Muscle layer of colon (tissue), 2 donors: ENCODE results near the gene COL4A4.

ENCODE experiments used
- H3K27ac ChIP-seq: one replicate; pipeline ENCODE4 v1.7.0; 2013; ENCODE audit warnings: low read depth, mild to moderate bottlenecking, low read length, moderate library complexity
- H3K27me3 ChIP-seq, 2 donors: one replicate each; pipeline ENCODE4 v1.7.0; 2013; ENCODE audit warnings: low read length in 2 of 2, mild to moderate bottlenecking in 2 of 2; ENCODE audit not compliant: insufficient read depth in 2 of 2, control insufficient read depth in 1 of 2
- H3K36me3 ChIP-seq: one replicate; pipeline ENCODE4 v1.7.0; 2013; ENCODE audit warnings: mild to moderate bottlenecking, low read length; ENCODE audit not compliant: insufficient read depth
- H3K4me1 ChIP-seq: one replicate; pipeline ENCODE4 v1.7.0; 2013; ENCODE audit warnings: mild to moderate bottlenecking, low read length; ENCODE audit not compliant: insufficient read depth
- H3K4me3 ChIP-seq, 2 donors: one replicate each; pipeline ENCODE4 v1.7.0; 2013; ENCODE audit warnings: low read length in 2 of 2, low read depth in 1 of 2, mild to moderate bottlenecking in 1 of 2, moderate library complexity in 1 of 2
- H3K9ac ChIP-seq: one replicate; pipeline ENCODE4 v1.7.0; 2013; ENCODE audit warnings: low read length
- H3K9me3 ChIP-seq: one replicate; pipeline ENCODE4 v1.7.0; 2013; ENCODE audit warnings: mild to moderate bottlenecking, low read length
- donor health status: abdominal sarcoma.
- donor health status: Adenocarcinoma of cecum.

COL4A4 gene

GRCh38 chr2:227132986-227133385 is 31.0 kb downstream of the COL4A4 start:
- Histone ChIP-seq H3K27ac (no peak overlapping the region), H3K4me3 (no peak overlapping the region), H3K27me3 (no peaks in the 10 kb centered on the region), H3K36me3 (no peaks in the 10 kb centered on the region), H3K9ac (no peak overlapping the region), H3K9me3 (no peaks in the 10 kb centered on the region), H3K4me1 (no peaks in the 10 kb centered on the region)

- Histone ChIP-seq H3K9me3 (no peaks in the 10 kb centered on the region), H3K36me3 (no peaks in the 10 kb centered on the region), H3K4me3 (no peak overlapping the region), H3K27me3 (peaks cover 0 to 3% of the 10 kb centered on the region in 2 donors), H3K4me1 (no peaks in the 10 kb centered on the region), H3K9ac (no peak overlapping the region), H3K27ac (no peak overlapping the region)
Observed at GRCh38 chr2:227130636-227131035, 33.4 kb downstream of the COL4A4 start.

GRCh38 chr2:227127201-227127600 is 36.8 kb downstream of the COL4A4 start:
- no peak overlapping the region for H3K4me3 ChIP-seq
- H3K9me3 ChIP-seq, result no peaks in the 10 kb centered on the region
- H3K9ac ChIP-seq, result no peak overlapping the region
- H3K27me3 ChIP-seq, result peaks cover 0 to 3% of the 10 kb centered on the region in 2 donors
- H3K4me1 ChIP-seq, result no peaks in the 10 kb centered on the region
- H3K27ac ChIP-seq, result no peak overlapping the region
- no peaks in the 10 kb centered on the region for H3K36me3 ChIP-seq

- Histone ChIP-seq H3K9me3 (no peaks in the 10 kb centered on the region), H3K4me3 (no peak overlapping the region), H3K36me3 (no peaks in the 10 kb centered on the region), H3K27ac (no peak overlapping the region), H3K4me1 (no peaks in the 10 kb centered on the region), H3K27me3 (peaks cover 0 to 3% of the 10 kb centered on the region in 2 donors), H3K9ac (no peak overlapping the region)
Observed at GRCh38 chr2:227125506-227125905, 38.5 kb downstream of the COL4A4 start.

- no peaks in the 10 kb centered on the region for H3K9me3 ChIP-seq
- H3K4me1 ChIP-seq, result no peaks in the 10 kb centered on the region
- H3K27me3 ChIP-seq, result peaks cover 0 to 3% of the 10 kb centered on the region in 2 donors
Observed at GRCh38 chr2:227124811-227125210, 39.2 kb downstream of the COL4A4 start.

GRCh38 chr2:227123697-227124096 is 40.3 kb downstream of the COL4A4 start:
- Histone ChIP-seq H3K36me3 (no peaks in the 10 kb centered on the region), H3K27me3 (peaks cover 0 to 3% of the 10 kb centered on the region in 2 donors), H3K4me3 (no peak overlapping the region), H3K9ac (no peak overlapping the region), H3K27ac (no peak overlapping the region), H3K9me3 (no peaks in the 10 kb centered on the region), H3K4me1 (no peaks in the 10 kb centered on the region)

More at GRCh38 chr2:227124811-227125210, 39.2 kb downstream of the COL4A4 start:
- no peak overlapping the region for H3K4me3 ChIP-seq
- H3K27ac ChIP-seq, result no peak overlapping the region
- H3K36me3 ChIP-seq, result no peaks in the 10 kb centered on the region
- no peak overlapping the region for H3K9ac ChIP-seq

GRCh38 chr2:227118353-227118752 is 45.7 kb downstream of the COL4A4 start:
- Histone ChIP-seq H3K4me3 (no peak overlapping the region), H3K27me3 (no peaks in the 10 kb centered on the region), H3K9ac (no peak overlapping the region), H3K4me1 (peaks cover 5% of the 10 kb centered on the region), H3K36me3 (no peaks in the 10 kb centered on the region), H3K27ac (no peak overlapping the region), H3K9me3 (no peaks in the 10 kb centered on the region)

- Histone ChIP-seq H3K9me3 (no peaks in the 10 kb centered on the region), H3K9ac (no peak overlapping the region), H3K4me3 (no peak overlapping the region), H3K36me3 (no peaks in the 10 kb centered on the region), H3K27ac (no peak overlapping the region), H3K4me1 (peaks cover 5% of the 10 kb centered on the region), H3K27me3 (no peaks in the 10 kb centered on the region)
Observed at GRCh38 chr2:227117852-227118251, 46.2 kb downstream of the COL4A4 start.

- H3K9ac ChIP-seq, result no peak overlapping the region
- H3K4me3 ChIP-seq, result no peak overlapping the region
- no peaks in the 10 kb centered on the region for H3K36me3 ChIP-seq
Observed at GRCh38 chr2:227117027-227117426, 47.0 kb downstream of the COL4A4 start.

GRCh38 chr2:227115761-227116160 is 48.2 kb downstream of the COL4A4 start:
- Histone ChIP-seq H3K9ac (no peak overlapping the region), H3K4me1 (peaks cover 5% of the 10 kb centered on the region), H3K36me3 (no peaks in the 10 kb centered on the region), H3K4me3 (no peak overlapping the region), H3K27me3 (no peaks in the 10 kb centered on the region), H3K9me3 (no peaks in the 10 kb centered on the region), H3K27ac (no peak overlapping the region)

More at GRCh38 chr2:227117027-227117426, 47.0 kb downstream of the COL4A4 start:
- no peaks in the 10 kb centered on the region for H3K9me3 ChIP-seq
- H3K27ac ChIP-seq, result no peak overlapping the region
- H3K4me1 ChIP-seq, result peaks cover 5% of the 10 kb centered on the region
- H3K27me3 ChIP-seq, result no peaks in the 10 kb centered on the region

- no peaks in the 10 kb centered on the region for H3K27me3 ChIP-seq
- no peak overlapping the region for H3K9ac ChIP-seq
- H3K36me3 ChIP-seq, result no peaks in the 10 kb centered on the region
- no peak overlapping the region for H3K27ac ChIP-seq
- H3K4me1 ChIP-seq, result peaks cover 5% of the 10 kb centered on the region
- H3K4me3 ChIP-seq, result no peak overlapping the region
- H3K9me3 ChIP-seq, result no peaks in the 10 kb centered on the region
Observed at GRCh38 chr2:227106845-227107759, 56.9 kb downstream of the COL4A4 start.

- H3K9me3 ChIP-seq, result no peaks in the 10 kb centered on the region
- H3K27ac ChIP-seq, result no peak overlapping the region
- peaks cover 5% of the 10 kb centered on the region for H3K4me1 ChIP-seq
- no peaks in the 10 kb centered on the region for H3K36me3 ChIP-seq
- H3K9ac ChIP-seq, result no peak overlapping the region
- no peak overlapping the region for H3K4me3 ChIP-seq
- H3K27me3 ChIP-seq, result no peaks in the 10 kb centered on the region
Observed at GRCh38 chr2:227103583-227103982, 60.4 kb downstream of the COL4A4 start.
